Activated CD8-positive, alpha-beta memory T cell treated with anti-CD3 and anti-CD28 coated beads, Interleukin-2, amount 50 U/mL, for 24 hours (primary cell): ENCODE measurements around the gene NUTM1.
"Not testable (repeated sequence)": the region's sequence is repeated elsewhere in the genome, so short reads cannot be mapped to it uniquely, and the experiment has no call there.

ENCODE experiments used
- DNase-seq: peaks from one replicate; pipeline ENCODE4 v3.0.0-alpha.2; 2020; ENCODE audit errors: extremely low read depth

Gene NUTM1

GRCh38 chr15:34336231-34336990 lies 6.7 kb upstream of the NUTM1 start:
- no peak for DNase-seq

DNA sequence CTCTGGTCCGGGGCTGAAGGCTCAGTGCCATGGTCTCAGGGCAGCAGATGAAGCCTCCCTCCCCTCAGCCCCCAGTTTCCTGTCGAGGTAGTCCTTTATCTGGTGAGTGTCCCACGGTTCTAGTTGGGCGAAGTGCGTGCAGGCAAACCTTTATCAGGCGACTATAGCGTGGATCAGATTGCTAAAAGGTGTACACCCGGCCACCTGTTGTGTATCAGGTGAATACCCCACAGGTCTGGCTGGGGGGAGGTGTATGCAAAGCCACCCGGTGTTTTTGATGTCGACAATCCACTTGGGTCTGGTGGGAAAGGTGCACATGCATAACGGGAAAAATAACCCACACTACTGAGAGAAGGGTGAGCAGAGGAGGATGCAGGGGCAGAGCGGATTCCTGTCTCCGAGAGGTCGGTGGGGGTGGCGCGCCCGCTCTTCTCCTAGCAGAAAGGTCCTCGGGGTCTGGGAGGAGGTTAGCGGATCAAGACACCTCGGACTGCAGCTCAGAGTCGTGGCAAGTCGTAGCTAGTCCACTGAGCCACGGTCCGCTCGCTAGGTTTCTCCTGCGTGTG lies 6.0 kb upstream of the NUTM1 start:
- no peak for DNase-seq

GRCh38 chr15:34337557-34338306 lies 5.4 kb upstream of the NUTM1 start, which contains the start of gene SLC12A6:
Gene SLC12A6, minus strand, starts transcription at chr15:34337781. Its CDS starts 1,101 bp downstream, at chr15:34336680.
- peak; percentile 66 for DNase-seq

DNA sequence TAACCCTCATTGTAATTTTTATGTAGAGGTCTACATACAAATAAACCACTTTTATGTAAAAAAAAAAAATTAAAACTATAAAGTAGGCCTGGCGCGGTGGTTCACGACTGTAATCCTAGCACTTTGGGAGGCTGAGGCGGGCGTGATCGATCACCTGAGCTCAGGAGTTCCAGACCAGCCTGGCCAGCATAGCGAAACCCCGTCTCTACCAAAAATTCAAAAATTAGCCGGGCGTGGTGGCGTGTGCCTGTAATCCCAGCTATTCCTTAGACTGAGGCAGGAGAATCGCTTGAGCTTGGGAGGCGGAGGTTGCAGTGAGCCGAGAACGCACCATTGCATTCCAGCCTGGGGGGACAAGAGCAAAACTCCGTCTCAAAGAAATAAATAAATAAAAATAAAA lies 4.8 kb upstream of the NUTM1 start:
- DNase-seq: no peak

- no peak for DNase-seq
Measured at GRCh38 chr15:34339946-34340345, 3.2 kb upstream of the NUTM1 start.

DNA sequence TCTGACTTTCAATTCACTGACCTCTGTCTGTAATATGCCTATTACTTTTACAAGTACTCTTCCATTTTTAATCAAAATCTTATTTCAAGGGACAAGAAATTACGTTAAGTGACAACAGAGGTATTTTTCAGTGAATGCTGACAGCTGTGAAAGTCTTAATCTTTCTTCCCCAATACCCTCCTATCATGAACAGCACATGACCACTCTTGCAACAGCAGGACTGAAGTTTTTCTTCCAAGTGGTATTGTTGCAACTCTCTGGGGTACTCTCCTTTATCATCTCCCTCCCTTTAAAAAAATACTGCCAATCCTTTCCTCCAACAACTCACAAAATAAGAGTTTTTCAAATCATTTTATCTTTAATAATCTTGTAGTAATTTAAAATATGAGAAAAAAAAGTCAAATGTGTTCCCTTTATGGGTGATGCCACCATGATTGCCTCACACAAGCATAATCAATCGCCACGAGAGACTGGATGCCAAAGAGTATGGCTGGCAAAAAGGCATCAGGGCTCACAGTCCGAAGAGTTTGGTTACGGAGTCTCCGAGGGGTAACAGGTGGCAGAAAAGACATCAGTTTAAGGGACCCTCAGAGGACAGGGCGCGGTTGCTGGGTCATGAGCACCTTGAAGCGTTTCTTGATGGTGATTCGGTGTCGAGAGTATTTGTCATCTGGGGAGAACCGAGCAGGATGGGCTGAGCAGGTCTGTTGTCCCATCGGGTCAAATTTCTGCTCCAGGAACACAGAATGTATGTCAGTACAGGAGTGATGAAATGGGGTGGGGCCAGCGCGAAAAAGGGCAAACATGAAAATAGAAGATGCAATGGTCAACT lies 1.5 kb upstream of the NUTM1 start:
- no peak for DNase-seq

GRCh38 chr15:34342213-34342736 lies 840 bp upstream of the NUTM1 start:
- not testable (repeated sequence) for DNase-seq

DNA sequence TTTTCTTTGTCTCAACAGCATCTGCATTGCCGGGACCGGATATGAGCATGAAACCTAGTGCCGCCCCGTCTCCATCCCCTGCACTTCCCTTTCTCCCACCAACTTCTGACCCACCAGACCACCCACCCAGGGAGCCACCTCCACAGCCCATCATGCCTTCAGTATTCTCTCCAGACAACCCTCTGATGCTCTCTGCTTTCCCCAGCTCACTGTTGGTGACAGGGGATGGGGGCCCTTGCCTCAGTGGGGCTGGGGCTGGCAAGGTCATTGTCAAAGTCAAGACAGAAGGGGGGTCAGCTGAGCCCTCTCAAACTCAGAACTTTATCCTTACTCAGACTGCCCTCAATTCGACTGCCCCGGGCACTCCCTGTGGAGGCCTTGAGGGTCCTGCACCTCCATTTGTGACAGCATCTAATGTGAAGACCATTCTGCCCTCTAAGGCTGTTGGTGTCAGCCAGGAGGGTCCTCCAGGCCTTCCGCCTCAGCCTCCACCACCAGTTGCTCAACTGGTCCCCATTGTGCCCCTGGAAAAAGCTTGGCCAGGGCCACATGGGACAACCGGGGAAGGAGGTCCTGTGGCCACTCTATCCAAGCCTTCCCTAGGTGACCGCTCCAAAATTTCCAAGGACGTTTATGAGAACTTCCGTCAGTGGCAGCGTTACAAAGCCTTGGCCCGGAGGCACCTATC lies 5.0 kb downstream of the NUTM1 start:
- no peak for DNase-seq

DNA sequence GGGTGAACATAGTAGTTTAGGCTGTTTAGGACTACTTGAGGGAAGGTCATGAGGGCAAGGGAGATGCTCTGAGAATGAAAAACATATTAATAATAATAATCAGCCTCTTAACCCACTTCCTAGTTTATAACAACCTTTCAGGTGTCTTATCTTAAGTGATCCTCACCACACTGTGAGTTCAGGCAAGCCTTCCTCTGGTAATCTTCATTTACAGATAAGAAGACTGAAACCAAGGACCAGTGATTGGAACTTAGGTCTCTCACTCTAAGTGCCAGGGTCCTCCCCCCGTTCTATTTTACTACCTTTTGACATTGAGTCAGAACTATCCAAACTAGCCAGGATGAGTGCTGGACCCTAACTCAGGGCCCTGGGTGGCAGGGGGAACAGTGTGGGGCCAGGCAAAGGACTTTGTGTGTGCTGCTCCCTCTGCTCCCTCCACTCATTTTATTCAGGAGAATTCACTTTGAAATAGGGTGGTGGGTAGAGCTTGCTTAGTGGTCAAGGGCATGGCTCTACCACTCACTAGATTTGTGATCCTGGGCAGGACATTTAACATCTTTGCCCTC lies 5.7 kb downstream of the NUTM1 start:
- no peak for DNase-seq

DNA sequence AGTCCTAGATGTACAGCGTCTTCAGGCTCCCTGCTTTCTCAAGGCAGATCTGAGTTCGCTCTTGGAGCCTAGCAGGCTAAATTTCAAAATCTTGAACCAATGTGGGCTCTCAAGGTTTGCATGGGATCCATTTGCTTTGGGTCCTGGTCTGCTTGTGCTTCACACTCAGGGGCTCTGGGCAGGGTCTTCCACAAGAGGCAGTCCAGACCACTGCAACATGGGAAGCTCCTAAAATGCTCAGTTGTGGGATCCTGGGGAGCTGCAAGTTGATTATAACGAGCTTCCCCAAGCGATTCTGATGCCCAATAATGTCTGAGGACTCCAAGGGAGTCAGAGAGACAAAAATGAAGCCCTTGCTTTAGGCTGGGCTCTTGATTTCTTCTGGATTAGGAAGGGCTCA lies 6.7 kb downstream of the NUTM1 start:
- no peak for DNase-seq

GRCh38 chr15:34352996-34353395 lies 9.9 kb downstream of the NUTM1 start:
- DNase-seq: not testable (repeated sequence)

DNA sequence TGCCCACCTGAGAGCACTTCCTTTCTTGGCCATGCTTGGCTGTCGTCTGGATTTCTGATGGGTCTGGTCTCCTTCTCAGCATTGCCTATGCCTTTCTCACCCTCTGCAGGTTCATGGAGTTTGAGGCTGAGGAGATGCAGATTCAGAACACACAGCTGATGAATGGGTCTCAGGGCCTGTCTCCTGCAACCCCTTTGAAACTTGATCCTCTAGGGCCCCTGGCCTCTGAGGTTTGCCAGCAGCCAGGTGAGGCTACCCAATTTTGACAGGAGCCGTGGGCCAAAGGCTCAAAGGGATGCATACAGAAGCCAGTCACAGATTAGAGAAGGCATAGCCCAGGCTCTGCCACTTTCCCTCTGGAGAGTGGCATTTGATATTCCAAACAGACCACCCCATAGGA lies 10.5 kb downstream of the NUTM1 start:
- no peak for DNase-seq

DNA sequence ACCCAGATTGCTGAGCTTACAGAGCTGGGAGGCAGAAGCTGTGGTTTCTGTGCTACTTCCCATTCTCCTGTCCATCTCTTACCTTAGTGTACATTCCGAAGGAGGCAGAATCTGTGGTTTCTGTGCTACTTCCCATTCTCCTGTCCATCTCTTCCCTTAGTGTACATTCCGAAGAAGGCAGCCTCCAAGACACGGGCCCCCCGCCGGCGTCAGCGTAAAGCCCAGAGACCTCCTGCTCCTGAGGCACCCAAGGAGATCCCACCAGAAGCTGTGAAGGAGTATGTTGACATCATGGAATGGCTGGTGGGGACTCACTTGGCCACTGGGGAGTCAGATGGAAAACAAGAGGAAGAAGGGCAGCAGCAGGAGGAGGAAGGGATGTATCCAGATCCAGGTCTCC lies 11.2 kb downstream of the NUTM1 start:
- no peak for DNase-seq

DNA sequence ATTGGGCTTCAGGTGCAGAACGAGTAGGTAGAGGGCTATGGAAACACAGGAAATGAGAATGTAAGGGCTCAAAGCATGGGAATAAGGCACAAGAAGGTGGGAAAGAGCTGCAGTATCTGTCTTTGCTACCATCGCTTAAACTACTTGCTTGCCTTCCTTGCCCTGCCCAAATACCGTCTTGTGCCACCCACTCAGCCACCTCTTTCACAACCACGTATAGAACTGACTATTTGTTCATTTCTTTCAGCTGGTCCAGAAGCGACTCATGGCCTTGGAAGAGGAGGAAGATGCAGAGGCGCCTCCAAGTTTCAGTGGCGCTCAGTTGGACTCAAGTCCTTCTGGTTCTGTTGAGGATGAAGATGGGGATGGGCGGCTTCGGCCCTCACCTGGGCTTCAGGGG lies 12.1 kb downstream of the NUTM1 start:
- no peak for DNase-seq

- DNase-seq: no peak
Measured at GRCh38 chr15:34357653-34358052, 14.5 kb downstream of the NUTM1 start.

DNA sequence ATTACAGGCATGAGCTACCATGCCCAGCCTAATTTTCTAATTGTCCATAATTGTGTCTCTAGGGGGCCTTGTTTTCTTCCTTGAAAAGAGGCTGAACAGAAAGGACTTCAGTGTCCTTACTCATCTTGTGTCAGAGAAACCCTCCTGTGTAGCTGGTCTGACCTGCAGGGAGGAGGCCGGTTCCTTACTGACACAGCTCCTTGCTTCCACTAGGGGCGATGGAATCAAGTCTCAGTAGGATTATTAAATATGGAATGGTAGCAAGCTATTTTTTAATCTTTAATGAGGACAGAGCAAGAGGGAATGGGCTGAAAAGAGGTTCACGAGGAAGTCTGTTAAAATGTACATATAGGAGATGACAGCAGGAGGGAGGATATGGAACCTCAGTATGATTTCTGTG lies 15.3 kb downstream of the NUTM1 start:
- DNase-seq: no peak

DNA sequence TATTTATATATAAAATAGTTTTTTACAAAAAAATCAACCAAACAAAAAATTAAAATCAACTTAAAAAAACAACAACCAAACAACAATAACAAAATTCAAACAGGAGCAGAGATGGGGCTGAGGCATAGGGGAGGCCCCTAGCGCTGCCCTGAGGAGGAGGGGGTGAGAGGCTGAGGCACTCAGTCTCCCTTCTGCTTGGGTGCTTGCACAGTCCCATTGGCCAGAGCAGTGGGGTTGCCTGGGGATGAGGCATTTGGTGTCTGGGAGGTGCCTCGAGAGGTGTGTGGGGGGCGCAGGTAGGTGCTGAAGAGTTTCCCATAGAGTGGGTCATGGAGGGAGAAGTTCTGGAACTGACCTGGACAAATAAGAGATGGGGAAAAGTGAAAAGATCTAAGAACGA lies 15.8 kb downstream of the NUTM1 start:
- no peak for DNase-seq

DNA sequence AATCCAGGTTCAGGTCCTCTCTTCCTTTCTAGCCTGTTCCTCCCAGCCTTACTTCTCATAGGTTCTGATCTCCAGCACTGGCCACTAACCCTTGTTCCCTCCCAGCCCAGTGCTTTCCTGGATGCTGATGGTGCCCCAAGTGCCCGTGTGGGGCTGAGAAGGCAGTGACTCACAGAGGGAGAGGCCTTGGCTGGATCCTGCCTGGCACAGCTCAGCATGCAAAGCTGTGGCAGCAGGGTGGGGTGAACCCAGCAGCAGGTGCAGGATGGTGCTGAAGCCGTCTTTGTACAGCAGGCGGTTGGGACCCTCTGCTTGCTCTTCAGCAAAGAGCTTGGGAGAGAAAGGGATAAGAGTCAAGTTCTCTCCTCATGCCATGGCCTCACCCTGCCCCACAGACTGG lies 16.3 kb downstream of the NUTM1 start:
- no peak for DNase-seq

DNA sequence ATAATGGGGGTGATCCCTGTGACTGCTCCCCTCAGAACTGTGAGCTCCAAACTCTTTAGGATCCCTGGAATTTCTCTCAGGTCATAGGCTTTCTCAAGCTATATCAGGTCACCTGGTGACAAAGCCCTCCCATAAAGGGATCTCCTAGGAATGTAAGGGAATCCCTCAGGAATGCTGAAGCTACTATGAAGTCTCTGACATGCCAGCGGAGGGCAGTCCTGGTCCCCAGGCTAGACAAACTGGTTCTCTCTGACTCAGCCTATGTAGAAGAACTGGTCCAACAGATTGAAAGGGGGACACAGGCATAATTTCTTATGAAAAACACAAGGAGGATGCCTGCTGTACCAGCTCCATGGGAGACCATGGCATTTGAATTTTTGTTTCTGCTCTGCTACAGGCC lies 17.2 kb downstream of the NUTM1 start:
- DNase-seq: no peak

GRCh38 chr15:34361278-34361677 lies 18.2 kb downstream of the NUTM1 start:
- no peak for DNase-seq
